ENCODE results near the gene IVL. TPM values are rescaled to one million over a fixed set of nuclear protein-coding genes. Genes with fewer than 3 reads are reported as not detected.

IVL gene
- polyA plus RNA-seq, 1 experiment = not detected

DNA sequence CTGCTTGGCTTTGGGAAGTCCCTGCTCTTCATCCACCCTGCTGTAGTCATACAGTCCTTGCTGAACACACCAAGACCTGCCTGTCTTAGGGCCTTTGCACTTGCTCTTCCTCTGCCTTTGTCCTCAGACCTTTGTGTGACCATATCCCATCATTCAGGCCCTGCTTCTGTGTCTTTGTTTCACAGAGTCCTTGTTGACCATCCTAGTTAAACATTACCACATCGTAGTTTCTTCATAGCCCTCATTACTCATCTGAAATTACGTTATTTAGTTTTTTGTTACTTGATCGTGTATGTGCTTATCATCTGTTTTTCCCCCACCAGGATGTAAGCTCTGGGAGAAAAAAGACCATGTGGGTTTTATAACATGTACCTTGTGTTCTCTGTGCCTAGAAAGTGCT, 20.3 kb downstream of the IVL start:
- no peak for DNase-seq (ENCODE audit: low read depth, low spot score)
- CTCF ChIA-PET = no interaction called here
- POLR2A ChIA-PET = no interaction called here

DNA sequence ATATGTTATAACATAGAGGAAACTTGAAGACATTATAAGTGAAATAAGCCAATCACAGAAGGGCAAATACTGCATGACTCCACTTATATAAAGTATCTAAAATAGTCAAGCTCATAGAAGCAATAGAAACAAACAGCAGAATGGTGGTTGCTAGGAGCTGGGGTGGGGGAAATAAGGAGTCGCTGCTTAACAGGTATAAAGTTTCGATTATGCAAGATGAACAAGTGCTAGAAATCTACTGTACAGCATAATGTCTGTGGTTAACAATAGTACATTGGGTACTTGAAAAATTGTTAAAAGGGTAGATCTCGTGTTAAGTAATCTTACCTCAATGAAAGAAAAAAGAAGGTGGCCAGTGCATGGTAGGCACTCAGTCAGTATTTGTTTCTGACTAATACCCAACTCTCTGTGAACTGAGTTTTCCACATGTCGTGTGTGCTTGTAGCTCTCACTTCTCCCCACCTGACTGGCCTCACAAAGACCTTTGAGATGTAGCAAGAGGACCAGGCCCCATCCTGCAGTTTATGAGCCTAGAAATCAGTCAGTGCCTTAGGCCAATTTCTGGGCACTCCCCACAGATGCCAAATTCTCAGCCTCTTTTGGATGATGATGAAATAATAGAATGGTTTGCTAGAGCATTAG, 23.9 kb downstream of the IVL start:
- Histone ChIP-seq H3K4me3 (ENCODE audit: low read depth, low read length) (no peak overlapping the region), H3K9me3 (ENCODE audit: control insufficient read depth, insufficient read depth, low read length) (no peaks in the 10 kb centered on the region; the same call in 1 of the 2 replicates), H3K27ac (ENCODE audit: low read depth, low read length) (no peak overlapping the region), H3K27me3 (ENCODE audit: control insufficient read depth, insufficient read depth, low read length) (no peaks in the 10 kb centered on the region)
- ChIA-PET CTCF (no interaction called here), POLR2A (no interaction called here)
- DNase-seq (ENCODE audit: low read depth, low spot score) = no peak
- TF ChIP-seq CTCF (IDR thresholded peaks at IDR 0.05; ENCODE audit: low read depth, low read length) = no peak

More for the DNA sequence above, 20.3 kb downstream of the IVL start:
- Histone ChIP-seq H3K27me3 (ENCODE audit: control insufficient read depth, insufficient read depth, low read length) (no peaks in the 10 kb centered on the region), H3K27ac (ENCODE audit: low read depth, low read length) (no peak overlapping the region), H3K9me3 (ENCODE audit: control insufficient read depth, insufficient read depth, low read length) (no peaks in the 10 kb centered on the region), H3K4me3 (ENCODE audit: low read depth, low read length) (no peak overlapping the region)
- no peak for TF ChIP-seq CTCF (IDR thresholded peaks at IDR 0.05; ENCODE audit: low read depth, low read length)

GRCh38 chr1:152933196-152933595, 24.9 kb downstream of the IVL start:
- Histone ChIP-seq H3K4me3 (ENCODE audit: low read depth, low read length) (no peak overlapping the region), H3K27me3 (ENCODE audit: control insufficient read depth, insufficient read depth, low read length) (no peaks in the 10 kb centered on the region), H3K9me3 (ENCODE audit: control insufficient read depth, insufficient read depth, low read length) (no peaks in the 10 kb centered on the region; the same call in 1 of the 2 replicates), H3K27ac (ENCODE audit: low read depth, low read length) (no peak overlapping the region)
- no peak for TF ChIP-seq CTCF (IDR thresholded peaks at IDR 0.05; ENCODE audit: low read depth, low read length)
- ChIA-PET POLR2A (no interaction called here), CTCF (no interaction called here)
- DNase-seq (ENCODE audit: low read depth, low spot score) = no peak

- H3K4me3 ChIP-seq (ENCODE audit: low read depth, low read length) = no peak overlapping the region
- DNase-seq (ENCODE audit: low read depth, low spot score) = no peak
- no peaks in the 10 kb centered on the region for H3K27me3 ChIP-seq (ENCODE audit: control insufficient read depth, insufficient read depth, low read length)
- POLR2A ChIA-PET = no interaction called here
- CTCF ChIA-PET = no interaction called here
- peaks cover 3% of the 10 kb centered on the region; the same call in 1 of the 2 replicates for H3K9me3 ChIP-seq (ENCODE audit: control insufficient read depth, insufficient read depth, low read length)
- no peak for TF ChIP-seq CTCF (IDR thresholded peaks at IDR 0.05; ENCODE audit: low read depth, low read length)
- no peak overlapping the region for H3K27ac ChIP-seq (ENCODE audit: low read depth, low read length)
Observed at GRCh38 chr1:152940614-152941013, 32.3 kb downstream of the IVL start.

GRCh38 chr1:152941037-152941711, 32.8 kb downstream of the IVL start:
- TF ChIP-seq CTCF (IDR thresholded peaks at IDR 0.05; ENCODE audit: low read depth, low read length) = no peak
- ChIA-PET CTCF (no interaction called here), POLR2A (no interaction called here)
- no peak overlapping the region for H3K4me3 ChIP-seq (ENCODE audit: low read depth, low read length)
- H3K27me3 ChIP-seq (ENCODE audit: control insufficient read depth, insufficient read depth, low read length) = no peaks in the 10 kb centered on the region
- no peak overlapping the region for H3K27ac ChIP-seq (ENCODE audit: low read depth, low read length)
- peaks cover 3% of the 10 kb centered on the region; the same call in 1 of the 2 replicates for H3K9me3 ChIP-seq (ENCODE audit: control insufficient read depth, insufficient read depth, low read length)
- no peak for DNase-seq (ENCODE audit: low read depth, low spot score)
